KOPT-K1 (cell line): ENCODE results near the gene BCL11A.
A peak's percentile ranks its signal among the peaks of the same experiment; 100 is the strongest.

Experiments used
- H3K27ac ChIP-seq: fragments of 200-600 bp; sonication (generic); 2 replicates; pipeline ENCODE4 v1.5.1; 2016; ENCODE audit warnings: antibody characterized with exemption, mild to moderate bottlenecking, low read depth, low read length; ENCODE audit not compliant: poor library complexity, severe bottlenecking
- H3K36me3 ChIP-seq: fragments of 200-600 bp; sonication (generic); 2 replicates; pipeline ENCODE4 v1.5.1; 2017; ENCODE audit warnings: antibody characterized with exemption, mild to moderate bottlenecking, low read length, moderate library complexity; ENCODE audit not compliant: insufficient read depth
- H3K9me3 ChIP-seq: fragments of 200-600 bp; sonication (generic); 2 replicates; pipeline ENCODE4 v1.5.1; 2017; ENCODE audit warnings: antibody characterized with exemption, low read length, mild to moderate bottlenecking; ENCODE audit not compliant: insufficient read depth, poor library complexity, severe bottlenecking

BCL11A gene

GRCh38 chr2:60553495-60554073, at the start of gene BCL11A:
TSS of gene BCL11A (minus strand) at chr2:60553654. CDS start at chr2:60553270, 384 bp downstream.
- Histone ChIP-seq H3K36me3 (no peaks in the 10 kb centered on the region), H3K27ac (peak within 1 kb of the TSS; percentile 89), H3K9me3 (no peaks in the 10 kb centered on the region)

GRCh38 chr2:60602828-60603532, 49.5 kb upstream of the BCL11A start:
- peaks cover 3% of the 10 kb centered on the region for H3K9me3 ChIP-seq
- no peak overlapping the region for H3K27ac ChIP-seq
- no peaks in the 10 kb centered on the region for H3K36me3 ChIP-seq

GRCh38 chr2:60602388-60602787, 48.9 kb upstream of the BCL11A start:
- H3K36me3 ChIP-seq, result no peaks in the 10 kb centered on the region
- no peak overlapping the region for H3K27ac ChIP-seq
- H3K9me3 ChIP-seq, result peaks cover 3% of the 10 kb centered on the region

- no peak overlapping the region for H3K27ac ChIP-seq
- H3K9me3 ChIP-seq, result peaks cover 5% of the 10 kb centered on the region
- no peaks in the 10 kb centered on the region for H3K36me3 ChIP-seq
Observed at GRCh38 chr2:60598271-60598670, 44.8 kb upstream of the BCL11A start.

- Histone ChIP-seq H3K9me3 (peaks cover 14% of the 10 kb centered on the region), H3K36me3 (no peaks in the 10 kb centered on the region), H3K27ac (no peak overlapping the region)
Observed at GRCh38 chr2:60597346-60597745, 43.9 kb upstream of the BCL11A start.

GRCh38 chr2:60596411-60596810, 43.0 kb upstream of the BCL11A start:
- H3K36me3 ChIP-seq, result no peaks in the 10 kb centered on the region

GRCh38 chr2:60595953-60596352, 42.5 kb upstream of the BCL11A start:
- H3K27ac ChIP-seq, result no peak overlapping the region
- H3K9me3 ChIP-seq, result peaks cover 17% of the 10 kb centered on the region
- H3K36me3 ChIP-seq, result no peaks in the 10 kb centered on the region

More at GRCh38 chr2:60596411-60596810, 43.0 kb upstream of the BCL11A start:
- Histone ChIP-seq H3K27ac (no peak overlapping the region), H3K9me3 (peaks cover 19% of the 10 kb centered on the region)

- H3K36me3 ChIP-seq, result no peaks in the 10 kb centered on the region
- H3K9me3 ChIP-seq, result peaks cover 16% of the 10 kb centered on the region
- H3K27ac ChIP-seq, result no peak overlapping the region
Observed at GRCh38 chr2:60589104-60589503, 35.6 kb upstream of the BCL11A start.

- H3K36me3 ChIP-seq, result no peaks in the 10 kb centered on the region
- no peaks in the 10 kb centered on the region for H3K9me3 ChIP-seq
- H3K27ac ChIP-seq, result no peak overlapping the region
Observed at GRCh38 chr2:60586081-60586480, 32.6 kb upstream of the BCL11A start.

GRCh38 chr2:60585276-60585675, 31.8 kb upstream of the BCL11A start:
- Histone ChIP-seq H3K36me3 (no peaks in the 10 kb centered on the region), H3K9me3 (no peaks in the 10 kb centered on the region), H3K27ac (no peak overlapping the region)

- H3K36me3 ChIP-seq, result no peaks in the 10 kb centered on the region
- no peak overlapping the region for H3K27ac ChIP-seq
- H3K9me3 ChIP-seq, result no peaks in the 10 kb centered on the region
Observed at GRCh38 chr2:60583604-60584003, 30.1 kb upstream of the BCL11A start.

GRCh38 chr2:60581433-60582282, 28.2 kb upstream of the BCL11A start:
- H3K36me3 ChIP-seq, result no peaks in the 10 kb centered on the region
- no peak overlapping the region for H3K27ac ChIP-seq

GRCh38 chr2:60577682-60578283, 24.3 kb upstream of the BCL11A start:
- Histone ChIP-seq H3K27ac (no peak overlapping the region), H3K9me3 (no peaks in the 10 kb centered on the region), H3K36me3 (no peaks in the 10 kb centered on the region)

More at GRCh38 chr2:60581433-60582282, 28.2 kb upstream of the BCL11A start:
- H3K9me3 ChIP-seq, result no peaks in the 10 kb centered on the region

- Histone ChIP-seq H3K27ac (no peak overlapping the region), H3K36me3 (no peaks in the 10 kb centered on the region), H3K9me3 (no peaks in the 10 kb centered on the region)
Observed at GRCh38 chr2:60573251-60573650, 19.8 kb upstream of the BCL11A start.

- Histone ChIP-seq H3K9me3 (no peaks in the 10 kb centered on the region), H3K27ac (no peak overlapping the region), H3K36me3 (no peaks in the 10 kb centered on the region)
Observed at GRCh38 chr2:60570251-60570650, 16.8 kb upstream of the BCL11A start.
